ENCODE data around the gene OGFOD2.

GRCh38 chr12:123006977-123007376, 31.9 kb downstream of the OGFOD2 start:
- TF ChIP-seq CTCF (IDR thresholded peaks at IDR 0.05) (no peak), POLR2A (IDR thresholded peaks at IDR 0.05) (no peak)
